ENCODE measurements around the gene MOV10L1. TPM values are rescaled to one million over a fixed set of nuclear protein-coding genes. Genes with fewer than 3 reads are reported as not detected.
A peak's percentile ranks its signal among the peaks of the same experiment; 100 is the strongest.

Gene MOV10L1
- total and polyA plus RNA-seq, 4 donors: 0.27 to 11.9 (median 0.43) TPM

DNA sequence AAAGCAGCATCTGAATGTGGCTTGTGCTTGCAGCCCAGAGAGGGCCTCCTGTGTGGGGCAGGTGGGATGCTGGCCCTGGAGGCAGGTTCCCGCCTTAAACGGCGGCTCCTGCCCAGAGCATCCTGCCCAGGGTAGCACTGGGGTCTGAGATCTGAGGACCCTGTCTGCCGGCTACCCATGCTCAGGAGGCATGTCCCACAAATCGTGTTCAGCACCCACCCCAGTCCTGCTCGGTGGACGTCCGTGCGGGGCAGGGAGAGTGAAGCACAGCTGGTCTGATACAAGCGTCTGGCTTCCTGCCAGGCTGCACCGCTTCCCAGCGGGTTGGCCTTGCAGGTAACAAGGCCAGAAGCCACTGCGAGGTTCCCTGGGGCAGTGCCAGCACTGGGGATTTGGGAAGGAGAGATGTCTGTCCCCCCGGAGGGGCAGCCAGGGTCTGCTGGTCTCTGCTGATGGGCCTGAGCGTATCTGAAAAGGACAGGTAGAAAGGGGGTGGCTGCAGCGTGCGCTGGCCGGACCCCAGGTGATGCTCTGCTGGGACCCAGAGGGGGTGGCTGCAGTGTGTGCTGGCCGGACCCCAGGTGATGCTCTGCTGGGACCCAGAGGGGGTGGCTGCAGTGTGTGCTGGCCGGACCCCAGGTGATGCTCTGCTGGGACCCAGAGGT is 99.5 kb downstream of the MOV10L1 start:
- DNase-seq (no peak), ATAC-seq (ENCODE audit: insufficient read depth, low FRiP score) (no peak)
- no peaks in the 10 kb centered on the region for H3K9me3 ChIP-seq (ENCODE audit: control insufficient read depth in 4 of 4, insufficient read depth in 3 of 4, low read length in 3 of 4)
- H3K9ac ChIP-seq (ENCODE audit: insufficient read depth in 1 of 2, low read length in 2 of 2): no peak overlapping the region
- WGBS, 2 donors: 75 to 83% methylated on average over 20 of the region's 20 CpGs
- TF ChIP-seq CTCF (IDR thresholded peaks at IDR 0.05; ENCODE audit: control extremely low read depth, extremely low read depth): no peak
- H3K4me1 ChIP-seq (ENCODE audit: control insufficient read depth in 5 of 5, insufficient read depth in 5 of 5, low read length in 5 of 5): peaks cover 5 to 36% (median 21%) of the 10 kb centered on the region in 5 donors
- no peaks in the 10 kb centered on the region for H3K27me3 ChIP-seq (ENCODE audit: control insufficient read depth in 3 of 3, insufficient read depth in 3 of 3, low read length in 2 of 3)
- H3K36me3 ChIP-seq (ENCODE audit: control insufficient read depth in 4 of 4, insufficient read depth in 4 of 4, low read length in 4 of 4): peaks cover 0 to 11% (median 5%) of the 10 kb centered on the region in 4 donors
- no peak overlapping the region for H3K4me3 ChIP-seq
- peak overlapping the region; percentile 34 to 95 for H3K27ac ChIP-seq (ENCODE audit: low read depth in 1 of 2, low read length in 1 of 2)

DNA sequence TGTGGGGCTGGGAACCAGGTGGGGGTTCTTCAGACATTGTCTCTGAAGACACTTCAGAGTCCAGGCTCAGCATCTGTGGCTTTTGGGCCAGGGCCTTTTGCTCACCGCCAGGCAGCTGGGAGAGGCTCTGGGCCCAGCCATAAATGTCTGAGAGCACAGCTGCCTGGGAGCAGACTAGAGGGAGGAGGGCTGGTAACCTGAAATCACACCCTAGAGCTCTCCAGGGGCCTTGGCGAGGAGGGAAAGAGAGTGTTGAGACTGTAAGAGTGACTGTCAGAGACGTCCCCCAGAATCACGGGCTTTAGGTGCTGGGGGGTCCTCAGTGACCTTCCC is 100.0 kb downstream of the MOV10L1 start:
- 12 to 23% methylated on average over 4 of the region's 4 CpGs for WGBS, 2 donors
- DNase-seq: peak in 1 of 3 donors; percentile 33
- no peak for TF ChIP-seq CTCF (IDR thresholded peaks at IDR 0.05; ENCODE audit: control extremely low read depth, extremely low read depth)
- Histone ChIP-seq H3K9me3 (ENCODE audit: control insufficient read depth in 4 of 4, insufficient read depth in 3 of 4, low read length in 3 of 4) (no peaks in the 10 kb centered on the region), H3K27ac (ENCODE audit: low read depth in 1 of 2, low read length in 1 of 2) (peak overlapping the region; percentile 34 to 95), H3K4me1 (ENCODE audit: control insufficient read depth in 5 of 5, insufficient read depth in 5 of 5, low read length in 5 of 5) (peaks cover 5 to 31% (median 16%) of the 10 kb centered on the region in 5 donors), H3K27me3 (ENCODE audit: control insufficient read depth in 3 of 3, insufficient read depth in 3 of 3, low read length in 2 of 3) (no peaks in the 10 kb centered on the region), H3K36me3 (ENCODE audit: control insufficient read depth in 4 of 4, insufficient read depth in 4 of 4, low read length in 4 of 4) (peaks cover 0 to 16% (median 7%) of the 10 kb centered on the region in 4 donors), H3K9ac (ENCODE audit: insufficient read depth in 1 of 2, low read length in 2 of 2) (peak overlapping the region in 1 of 2 donors; percentile 32), H3K4me3 (no peak overlapping the region)
- no peak for ATAC-seq (ENCODE audit: insufficient read depth, low FRiP score)

- DNase-seq (peak; percentile 65 to 75 (median 73)), ATAC-seq (ENCODE audit: insufficient read depth, low FRiP score) (peak; percentile 72)
- H3K4me1 ChIP-seq (ENCODE audit: control insufficient read depth in 5 of 5, insufficient read depth in 5 of 5, low read length in 5 of 5): peaks cover 4 to 26% (median 16%) of the 10 kb centered on the region in 5 donors
- WGBS, 2 donors: 1 to 4% methylated on average over 37 to 43 of the region's 43 CpGs
- no peak overlapping the region for H3K9ac ChIP-seq (ENCODE audit: insufficient read depth in 1 of 2, low read length in 2 of 2)
- H3K27me3 ChIP-seq (ENCODE audit: control insufficient read depth in 3 of 3, insufficient read depth in 3 of 3, low read length in 2 of 3): no peaks in the 10 kb centered on the region
- no peaks in the 10 kb centered on the region for H3K9me3 ChIP-seq (ENCODE audit: control insufficient read depth in 4 of 4, insufficient read depth in 3 of 4, low read length in 3 of 4)
- peaks cover 0 to 21% (median 7%) of the 10 kb centered on the region in 4 donors for H3K36me3 ChIP-seq (ENCODE audit: control insufficient read depth in 4 of 4, insufficient read depth in 4 of 4, low read length in 4 of 4)
- no peak for TF ChIP-seq CTCF (IDR thresholded peaks at IDR 0.05; ENCODE audit: control extremely low read depth, extremely low read depth)
- peak overlapping the region; percentile 43 to 95 for H3K27ac ChIP-seq (ENCODE audit: low read depth in 1 of 2, low read length in 1 of 2)
- peak overlapping the region; percentile 36 for H3K4me3 ChIP-seq
Measured at GRCh38 chr22:50190182-50190940, 100.6 kb downstream of the MOV10L1 start.
